Measurements from ENCODE around the gene PNKP.

PNKP gene

DNA sequence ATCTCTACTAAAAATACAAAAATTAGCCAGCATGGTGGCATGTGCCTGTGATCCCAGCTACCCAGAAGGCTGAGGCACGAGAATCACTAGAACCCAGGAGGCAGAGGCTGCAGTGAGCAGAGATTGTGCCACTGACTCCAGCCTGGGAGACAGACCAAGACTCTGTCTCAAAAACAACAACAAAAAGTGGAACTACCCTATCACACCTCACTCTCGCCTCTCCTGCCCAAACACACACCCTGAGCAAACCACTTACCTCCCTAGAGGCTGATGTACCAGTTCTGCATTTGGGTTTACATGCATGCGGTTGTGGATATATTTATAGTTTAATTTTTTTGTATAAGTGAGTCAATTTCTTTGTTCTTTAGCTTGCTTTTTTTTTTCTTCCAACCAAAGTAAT is 24.1 kb downstream of the PNKP start:
- no peaks in the 10 kb centered on the region for H3K9me2 ChIP-seq (replicated peaks; ENCODE audit: low read depth, low read length)
- no peak for TF ChIP-seq EZH2phosphoT487 (IDR thresholded peaks at IDR 0.05; ENCODE audit: borderline replicate concordance)
- TF ChIP-seq, protein P1, sequence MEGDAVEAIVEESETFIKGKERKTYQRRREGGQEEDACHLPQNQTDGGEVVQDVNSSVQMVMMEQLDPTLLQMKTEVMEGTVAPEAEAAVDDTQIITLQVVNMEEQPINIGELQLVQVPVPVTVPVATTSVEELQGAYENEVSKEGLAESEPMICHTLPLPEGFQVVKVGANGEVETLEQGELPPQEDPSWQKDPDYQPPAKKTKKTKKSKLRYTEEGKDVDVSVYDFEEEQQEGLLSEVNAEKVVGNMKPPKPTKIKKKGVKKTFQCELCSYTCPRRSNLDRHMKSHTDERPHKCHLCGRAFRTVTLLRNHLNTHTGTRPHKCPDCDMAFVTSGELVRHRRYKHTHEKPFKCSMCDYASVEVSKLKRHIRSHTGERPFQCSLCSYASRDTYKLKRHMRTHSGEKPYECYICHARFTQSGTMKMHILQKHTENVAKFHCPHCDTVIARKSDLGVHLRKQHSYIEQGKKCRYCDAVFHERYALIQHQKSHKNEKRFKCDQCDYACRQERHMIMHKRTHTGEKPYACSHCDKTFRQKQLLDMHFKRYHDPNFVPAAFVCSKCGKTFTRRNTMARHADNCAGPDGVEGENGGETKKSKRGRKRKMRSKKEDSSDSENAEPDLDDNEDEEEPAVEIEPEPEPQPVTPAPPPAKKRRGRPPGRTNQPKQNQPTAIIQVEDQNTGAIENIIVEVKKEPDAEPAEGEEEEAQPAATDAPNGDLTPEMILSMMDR (conservative IDR thresholded peaks at IDR 0.05; ENCODE audit: low read length): no peak
- H3K27me3 ChIP-seq (ENCODE audit: insufficient read depth, low read length, poor library complexity, severe bottlenecking): no peaks in the 10 kb centered on the region
- no peaks in the 10 kb centered on the region for H3K79me2 ChIP-seq (ENCODE audit: insufficient read depth, low read length)
- H3K9ac ChIP-seq (ENCODE audit: low read depth, low read length, poor library complexity, severe bottlenecking): no peak overlapping the region
- no peaks in the 10 kb centered on the region for H3F3A ChIP-seq (ENCODE audit: low read depth)
- H3K4me3 ChIP-seq (ENCODE audit: low read length, poor library complexity, severe bottlenecking): no peak overlapping the region
- H3K9me3 ChIP-seq (ENCODE audit: insufficient read depth, low read depth, low read length): no peaks in the 10 kb centered on the region
- H3K36me3 ChIP-seq (ENCODE audit: insufficient read depth, low read length): peaks cover 9% of the 10 kb centered on the region; the same call in 1 of the 2 replicates
- no peak overlapping the region for H2AFZ ChIP-seq (ENCODE audit: low read length)
- H3K4me2 ChIP-seq (ENCODE audit: low read depth, low read length, poor library complexity, severe bottlenecking): no peak overlapping the region
- no peaks in the 10 kb centered on the region for H4K20me1 ChIP-seq (ENCODE audit: insufficient read depth, low read length, poor library complexity, severe bottlenecking)
- H3K4me1 ChIP-seq (ENCODE audit: insufficient read depth, low read length, poor library complexity, severe bottlenecking): peaks cover 5% of the 10 kb centered on the region

DNA sequence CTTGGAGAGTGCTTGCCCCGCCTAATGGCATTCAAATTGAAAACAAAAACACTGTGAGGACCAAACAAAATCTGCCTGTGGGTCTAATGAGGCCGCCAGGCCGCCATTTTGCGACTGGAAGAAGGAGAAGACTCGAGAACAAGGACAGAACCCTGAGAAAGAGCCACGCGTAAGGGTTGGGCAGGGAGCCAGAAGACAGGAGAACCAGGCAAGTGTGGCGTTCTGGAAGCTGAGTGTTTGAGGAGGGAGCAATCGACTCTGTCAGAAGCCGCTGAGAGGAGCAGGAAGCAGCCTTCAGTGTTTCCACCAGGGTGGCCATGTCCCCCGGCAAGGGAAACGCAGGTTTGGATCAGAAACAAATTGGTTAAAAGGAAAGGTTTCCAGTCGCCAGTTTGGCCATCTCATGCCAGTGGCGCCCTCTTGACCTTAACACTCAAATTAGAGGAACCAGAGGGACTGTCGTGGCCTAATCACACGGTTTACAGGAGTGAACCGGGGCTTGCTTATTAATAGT is 26.6 kb downstream of the PNKP start:
- TF ChIP-seq EZH2phosphoT487 (IDR thresholded peaks at IDR 0.05; ENCODE audit: borderline replicate concordance): no peak
- TF ChIP-seq, protein P1 (conservative IDR thresholded peaks at IDR 0.05; ENCODE audit: low read length): no peak
- no peaks in the 10 kb centered on the region for H3K4me1 ChIP-seq (ENCODE audit: insufficient read depth, low read length, poor library complexity, severe bottlenecking)
- no peaks in the 10 kb centered on the region for H3K79me2 ChIP-seq (ENCODE audit: insufficient read depth, low read length)
- H2AFZ ChIP-seq (ENCODE audit: low read length): no peak overlapping the region
- no peaks in the 10 kb centered on the region for H3F3A ChIP-seq (ENCODE audit: low read depth)
- no peaks in the 10 kb centered on the region for H3K9me3 ChIP-seq (ENCODE audit: insufficient read depth, low read depth, low read length)
- no peak overlapping the region for H3K9ac ChIP-seq (ENCODE audit: low read depth, low read length, poor library complexity, severe bottlenecking)
- no peaks in the 10 kb centered on the region for H4K20me1 ChIP-seq (ENCODE audit: insufficient read depth, low read length, poor library complexity, severe bottlenecking)
- H3K27me3 ChIP-seq (ENCODE audit: insufficient read depth, low read length, poor library complexity, severe bottlenecking): no peaks in the 10 kb centered on the region
- no peak overlapping the region for H3K4me3 ChIP-seq (ENCODE audit: low read length, poor library complexity, severe bottlenecking)
- no peak overlapping the region for H3K4me2 ChIP-seq (ENCODE audit: low read depth, low read length, poor library complexity, severe bottlenecking)
- H3K9me2 ChIP-seq (replicated peaks; ENCODE audit: low read depth, low read length): no peaks in the 10 kb centered on the region
- peaks cover 17% of the 10 kb centered on the region; the same call in 1 of the 2 replicates for H3K36me3 ChIP-seq (ENCODE audit: insufficient read depth, low read length)

DNA sequence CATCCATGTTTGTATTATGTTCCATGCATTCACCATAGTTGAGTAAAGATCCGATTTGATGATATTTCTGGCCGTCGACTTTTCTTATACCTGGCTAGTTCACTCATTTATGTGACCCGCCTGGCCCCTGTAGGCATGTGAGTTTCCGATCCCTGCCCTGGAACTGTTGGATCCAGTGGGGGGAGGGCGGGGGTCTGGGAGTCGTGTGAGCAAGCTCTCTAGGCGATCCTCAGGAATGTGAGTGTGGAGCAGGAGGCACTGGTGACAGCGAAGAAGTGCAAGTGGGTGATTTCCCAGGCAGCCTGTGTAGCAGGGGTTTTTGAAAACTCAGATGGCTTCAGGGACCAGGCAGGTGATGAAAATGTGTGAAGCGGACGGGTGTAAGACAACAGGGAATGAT is 27.1 kb downstream of the PNKP start:
- Histone ChIP-seq H3K27me3 (ENCODE audit: insufficient read depth, low read length, poor library complexity, severe bottlenecking) (no peaks in the 10 kb centered on the region), H3K9me3 (ENCODE audit: insufficient read depth, low read depth, low read length) (no peaks in the 10 kb centered on the region), H2AFZ (ENCODE audit: low read length) (no peak overlapping the region), H3K4me3 (ENCODE audit: low read length, poor library complexity, severe bottlenecking) (no peak overlapping the region), H3K79me2 (ENCODE audit: insufficient read depth, low read length) (no peaks in the 10 kb centered on the region), H3K9ac (ENCODE audit: low read depth, low read length, poor library complexity, severe bottlenecking) (no peak overlapping the region), H3K9me2 (replicated peaks; ENCODE audit: low read depth, low read length) (no peaks in the 10 kb centered on the region), H4K20me1 (ENCODE audit: insufficient read depth, low read length, poor library complexity, severe bottlenecking) (no peaks in the 10 kb centered on the region), H3F3A (ENCODE audit: low read depth) (no peaks in the 10 kb centered on the region), H3K36me3 (ENCODE audit: insufficient read depth, low read length) (peaks cover 18% of the 10 kb centered on the region; the same call in 1 of the 2 replicates), H3K4me1 (ENCODE audit: insufficient read depth, low read length, poor library complexity, severe bottlenecking) (no peaks in the 10 kb centered on the region), H3K4me2 (ENCODE audit: low read depth, low read length, poor library complexity, severe bottlenecking) (no peak overlapping the region)
- TF ChIP-seq, protein P1 (conservative IDR thresholded peaks at IDR 0.05; ENCODE audit: low read length): no peak
- TF ChIP-seq EZH2phosphoT487 (IDR thresholded peaks at IDR 0.05; ENCODE audit: borderline replicate concordance): no peak
